HepG2 (cell line): ENCODE measurements around the gene PARS2. TPM values are rescaled to one million over a fixed set of nuclear protein-coding genes. Genes with fewer than 3 reads are reported as not detected.

ENCODE experiments used
- AKNA ChIP-seq: sonication (generic); formaldehyde crosslinking; IDR thresholded peaks from 2 replicates; pipeline ENCODE4 v1.4.0; 2020; ENCODE audit warnings: missing genetic modification reagents, borderline replicate concordance
- CENPT ChIP-seq: sonication (generic); formaldehyde crosslinking; IDR thresholded peaks from 2 replicates; pipeline ENCODE4 v1.8.0; 2022; ENCODE audit warnings: low read depth, mild to moderate bottlenecking, moderate library complexity, missing genetic modification reagents
- DNMT3B ChIP-seq: conservative IDR thresholded peaks from 2 replicates; pipeline ENCODE4 v1.6.1; 2016; ENCODE audit warnings: missing biosample characterization, control low read depth
- HES4 ChIP-seq: sonication (generic); formaldehyde crosslinking; IDR thresholded peaks from 2 replicates; pipeline ENCODE4 v1.9.0; 2021; ENCODE audit warnings: mild to moderate bottlenecking, missing genetic modification reagents, borderline replicate concordance
- LRRFIP1 ChIP-seq: sonication (generic); formaldehyde crosslinking; conservative IDR thresholded peaks from 2 replicates; pipeline ENCODE4 v1.4.0; 2020; ENCODE audit warnings: missing genetic modification reagents
- MYPOP ChIP-seq: sonication (generic); formaldehyde crosslinking; IDR thresholded peaks from 2 replicates; pipeline ENCODE4 v1.8.1; 2023; ENCODE audit warnings: mild to moderate bottlenecking, moderate library complexity, missing genetic modification reagents
- RNF219 ChIP-seq: sonication (generic); formaldehyde crosslinking; IDR thresholded peaks from 2 replicates; pipeline ENCODE4 v1.5.0; 2020; ENCODE audit warnings: mild to moderate bottlenecking, missing genetic modification reagents
- ZBTB4 ChIP-seq: sonication (generic); formaldehyde crosslinking; IDR thresholded peaks from 2 replicates; pipeline ENCODE4 v1.4.0; 2020; ENCODE audit warnings: missing genetic modification reagents, mild to moderate bottlenecking, borderline replicate concordance
- ZNF337 ChIP-seq: sonication (generic); formaldehyde crosslinking; IDR thresholded peaks from 2 replicates; pipeline ENCODE4 v1.5.1; 2020; ENCODE audit warnings: missing genetic modification reagents, low read depth, mild to moderate bottlenecking, borderline replicate concordance
- ZUFSP ChIP-seq: sonication (generic); formaldehyde crosslinking; IDR thresholded peaks from 2 replicates; pipeline ENCODE4 v1.9.0; 2021; ENCODE audit warnings: missing genetic modification reagents, mild to moderate bottlenecking, borderline replicate concordance
- polyA plus RNA-seq, 8 experiments: library from polyadenylated mRNA; depleted of rRNA in 3 of 8; stranded (reverse) in 7 of 8; unstranded in 1 of 8; fragments of >200 nt; fragmentation: Illumina TruSeq in 4 of 8; extraction: Trizol in 4 of 8; gene quantifications; 2 replicates each; pipeline versions ENCODE4 v1.2.1 to v1.2.3, GENCODE V29; 2011 to 2016; ENCODE audit warnings: low read depth in 4 of 8, missing spikeins in 1 of 8, mixed read lengths in 1 of 8; ENCODE audit not compliant: insufficient read depth in 1 of 8
- total RNA-seq, 5 experiments: library from RNA; depleted of rRNA; stranded (reverse); fragments of >200 nt; fragmentation: Illumina TruSeq; extraction: Trizol; gene quantifications; 2 replicates each; pipeline ENCODE4 v1.2.3, GENCODE V29; 2016; ENCODE audit warnings: low read depth in 1 of 5

PARS2 gene
- total and polyA plus RNA-seq, 2 of the 13 experiments (the other 11 are each of a cell fraction or from before 2014, with no cell fraction given), result 2.4 to 4.6 TPM

- TF ChIP-seq AKNA (CRISPR knock-in tag) (no peak), RNF219 (CRISPR knock-in tag) (no peak), MYPOP (CRISPR knock-in tag) (peak; percentile 70; the same call in 1 of the 2 replicates), ZUFSP (CRISPR knock-in tag) (no peak), HES4 (no peak; the same call in 1 of the 2 replicates), LRRFIP1 (CRISPR knock-in tag) (no peak), ZNF337 (CRISPR knock-in tag) (no peak), CENPT (CRISPR knock-in tag) (no peak), ZBTB4 (CRISPR knock-in tag) (no peak), DNMT3B (CRISPR knock-in tag) (no peak)
These were observed 48.6 kb downstream of the PARS2 start, which contains the start of gene TTC4 (continued) for GRCh38 chr1:54715493-54716298.
